Hematopoietic multipotent progenitor cell treated with erythropoietin and hydrocortisone succinate and interleukin-3 and kit ligand, for 6 days (in vitro differentiated cells): ENCODE measurements around the gene FMOD.
A peak's percentile ranks its signal among the peaks of the same experiment; 100 is the strongest.
"Not testable (repeated sequence)": the region's sequence is repeated elsewhere in the genome, so short reads cannot be mapped to it uniquely, and the experiment has no call there.

Experiments used
- DNase-seq: peaks from one replicate; pipeline ENCODE4 v3.0.0-alpha.2; 2015

Gene FMOD

DNA sequence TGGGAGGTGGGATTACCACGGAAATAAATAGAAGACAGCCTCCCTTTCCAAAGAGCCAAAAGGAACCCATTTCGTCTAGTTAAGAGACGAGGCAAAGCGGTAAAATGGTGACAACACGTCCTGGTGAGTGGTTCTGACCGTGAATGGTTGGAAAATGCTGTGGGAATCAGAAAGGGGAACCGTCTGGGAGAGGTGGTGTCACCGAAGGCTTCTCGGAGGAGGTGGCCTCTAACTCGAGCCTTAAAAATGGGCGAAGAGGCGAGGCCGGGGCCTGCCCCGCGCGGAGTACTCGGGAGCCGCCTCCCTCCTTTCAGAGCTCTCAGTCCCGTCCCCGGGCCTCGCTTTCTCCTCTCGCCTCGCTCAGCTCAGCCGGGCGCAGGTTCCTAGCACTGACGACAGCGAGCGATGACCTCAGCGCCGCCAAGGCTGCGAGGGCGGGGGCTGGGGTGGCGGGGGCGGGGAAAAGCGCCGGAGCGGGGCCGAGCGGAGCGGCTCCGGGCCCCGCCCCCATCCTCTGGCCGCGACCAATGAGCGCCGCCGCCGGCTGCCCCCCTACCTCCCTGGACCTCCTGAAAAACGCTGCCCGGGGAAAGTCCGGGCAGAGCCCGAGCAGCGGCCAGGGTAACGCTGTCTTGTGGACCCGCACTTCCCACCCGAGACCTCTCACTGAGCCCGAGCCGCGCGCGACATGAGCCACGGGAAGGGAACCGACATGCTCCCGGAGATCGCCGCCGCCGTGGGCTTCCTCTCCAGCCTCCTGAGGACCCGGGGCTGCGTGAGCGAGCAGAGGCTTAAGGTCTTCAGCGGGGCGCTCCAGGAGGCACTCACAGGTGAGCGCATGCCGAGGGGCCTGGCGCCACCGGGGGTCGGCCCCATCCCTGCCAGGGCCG, 45.8 kb downstream of the FMOD start, which contains the start of gene BTG2:
Gene BTG2, plus strand, starts transcription at position 601 of the 890 bp plus-strand sequence. Its CDS starts 88 bp downstream, at position 689.
- DNase-seq: peak; percentile 94

DNA sequence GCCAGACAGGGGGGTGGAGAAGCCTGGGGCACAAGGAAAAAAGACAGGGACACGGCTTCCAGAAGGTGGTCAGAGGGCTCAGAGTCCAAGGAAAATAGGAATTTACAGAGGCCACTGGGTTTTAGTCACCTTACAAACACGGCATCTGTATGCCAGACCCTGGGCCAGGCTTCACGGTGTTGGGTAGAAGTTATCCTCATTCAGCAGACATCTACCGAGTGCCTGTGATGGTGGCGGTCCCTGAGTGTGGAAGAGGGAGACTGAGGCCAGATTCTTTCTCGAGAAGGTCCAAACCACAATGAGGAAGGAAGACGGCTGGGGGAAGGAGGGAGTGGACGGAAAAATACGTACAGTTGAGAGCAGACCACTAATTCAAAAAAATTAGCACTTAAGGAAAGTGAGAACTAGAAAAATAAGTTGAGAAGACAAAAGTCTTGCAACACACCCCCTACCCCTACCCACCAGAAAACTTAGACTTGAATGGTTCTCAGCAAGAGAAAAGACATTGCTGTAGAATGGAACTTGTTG, 46.5 kb downstream of the FMOD start:
- peak; percentile 17 for DNase-seq

DNA sequence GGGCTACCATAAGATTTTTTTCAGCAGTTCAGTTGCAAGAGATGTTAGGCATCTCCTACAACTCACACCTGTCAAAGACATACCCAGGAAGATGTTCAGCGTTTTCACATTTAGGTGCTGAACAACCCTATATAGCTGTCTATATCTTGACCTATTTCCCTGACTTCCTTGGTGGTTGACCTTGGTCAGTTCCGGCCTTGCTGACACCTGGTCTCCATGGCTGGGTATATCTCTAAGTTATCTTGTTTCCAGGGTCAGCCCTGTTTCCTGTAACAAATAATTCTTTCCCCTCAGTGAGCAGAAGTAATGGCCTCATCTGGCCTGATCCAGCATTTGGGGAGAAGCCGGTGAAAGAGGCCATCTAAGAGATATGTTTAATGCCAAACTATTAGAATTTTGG, 48.0 kb downstream of the FMOD start:
- DNase-seq: no peak

DNA sequence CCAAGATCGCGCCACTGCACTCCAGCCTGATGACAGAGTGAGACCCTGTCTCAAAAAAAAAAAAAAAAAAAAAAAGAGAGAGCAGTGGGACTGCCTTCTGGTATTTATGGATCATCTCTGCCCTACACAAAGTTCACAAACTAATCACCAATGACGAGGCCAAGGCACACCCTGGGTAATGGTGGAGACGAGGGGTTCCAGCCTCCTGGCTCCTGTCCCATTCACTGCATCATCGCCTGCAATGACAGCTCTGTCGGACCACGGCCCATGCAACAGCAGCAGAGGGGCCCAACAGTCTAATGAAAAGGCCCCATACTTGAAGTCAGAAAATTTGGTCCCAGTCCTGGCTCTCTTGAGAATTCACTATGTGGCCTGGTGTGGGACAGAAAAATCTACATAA, 48.5 kb downstream of the FMOD start:
- DNase-seq: no peak

DNA sequence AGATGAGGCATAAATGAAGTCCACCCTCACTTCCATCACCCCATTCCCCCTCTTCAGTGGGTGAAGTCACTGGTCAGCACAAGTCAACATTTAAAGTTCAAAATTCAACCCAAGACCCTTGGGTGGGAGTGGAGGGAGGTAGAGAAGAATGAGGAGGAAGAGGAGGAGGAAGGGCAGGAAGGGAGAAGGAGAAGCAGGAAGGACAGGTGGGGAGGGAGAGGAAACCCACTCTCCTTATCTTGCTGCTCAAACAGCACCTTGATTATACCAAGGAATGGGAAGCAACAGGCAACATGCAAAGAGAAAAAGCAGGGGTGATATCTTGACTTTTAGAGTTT, 49.6 kb downstream of the FMOD start:
- no peak for DNase-seq

DNA sequence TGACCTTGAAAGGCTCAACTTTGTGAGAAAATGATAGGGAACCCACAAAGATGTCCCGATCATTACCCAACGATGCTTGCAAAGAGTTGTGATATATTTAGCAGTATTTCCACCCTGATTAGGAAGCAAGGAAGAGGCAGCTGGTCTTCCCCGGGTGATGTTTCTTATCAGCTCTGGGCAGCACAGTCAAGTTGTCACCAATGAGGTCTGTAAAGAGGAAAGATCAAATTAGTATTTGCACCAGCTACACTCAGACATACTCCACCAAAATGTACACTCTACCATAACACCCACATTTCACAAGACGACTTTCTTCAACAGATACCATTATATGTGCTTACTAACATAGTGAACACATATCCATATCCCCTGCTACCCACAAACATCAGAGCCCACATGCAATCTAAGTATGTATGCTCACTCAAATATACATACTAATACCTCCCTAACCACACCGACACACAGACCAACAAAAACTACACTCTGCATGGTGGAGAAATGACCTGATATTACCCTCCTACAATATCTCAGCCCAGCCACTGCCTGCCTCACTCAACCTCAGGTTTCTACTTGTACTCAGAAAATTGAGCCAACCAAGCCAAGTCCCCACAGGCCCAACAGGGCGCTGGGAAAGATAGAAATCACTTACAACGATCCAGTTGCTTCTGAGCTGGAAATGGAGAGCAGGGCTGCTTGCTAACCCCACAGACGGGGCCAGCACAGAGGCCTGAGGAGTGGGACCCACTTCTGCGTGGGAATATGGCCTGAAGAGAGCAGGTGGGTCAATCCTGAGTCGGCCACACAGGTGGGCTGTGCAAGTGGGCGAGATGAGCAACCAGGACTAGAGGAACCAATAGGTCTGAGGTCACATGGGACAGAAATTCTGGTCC, 50.2 kb downstream of the FMOD start:
- peak; percentile 90 for DNase-seq

DNA sequence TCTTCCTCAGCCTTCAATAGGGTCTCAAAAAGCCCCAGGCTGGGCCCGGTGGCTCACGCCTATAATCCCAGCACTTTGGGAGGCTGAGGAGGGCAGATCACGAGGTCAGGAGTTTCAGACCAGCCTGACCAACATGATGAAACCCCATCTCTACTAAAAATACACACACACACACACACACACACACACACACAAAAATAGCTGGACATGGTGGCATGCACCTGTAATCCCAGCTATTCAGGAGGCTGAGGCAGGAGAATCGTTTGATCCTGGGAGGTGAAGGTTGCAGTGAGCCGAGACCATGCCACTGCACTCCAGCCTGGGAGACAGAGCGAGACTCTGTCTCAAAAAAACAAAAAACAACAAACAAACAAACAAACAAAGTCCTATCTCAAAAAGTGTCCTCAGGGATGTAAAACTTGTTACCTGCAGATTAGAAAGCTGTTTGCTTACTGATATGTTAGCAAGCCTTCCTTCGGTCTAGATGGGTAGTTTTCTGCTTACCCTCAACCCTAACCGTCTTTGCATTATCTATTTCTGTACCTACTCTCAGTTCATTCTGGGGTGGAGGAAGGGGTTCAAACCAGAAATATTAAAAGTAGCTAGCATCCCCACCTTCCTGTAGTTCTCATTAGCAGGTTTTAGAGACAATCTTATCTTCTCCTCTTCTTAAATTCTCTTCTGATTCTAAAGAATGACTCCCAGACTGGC, 51.0 kb downstream of the FMOD start:
- DNase-seq: not testable (repeated sequence)

DNA sequence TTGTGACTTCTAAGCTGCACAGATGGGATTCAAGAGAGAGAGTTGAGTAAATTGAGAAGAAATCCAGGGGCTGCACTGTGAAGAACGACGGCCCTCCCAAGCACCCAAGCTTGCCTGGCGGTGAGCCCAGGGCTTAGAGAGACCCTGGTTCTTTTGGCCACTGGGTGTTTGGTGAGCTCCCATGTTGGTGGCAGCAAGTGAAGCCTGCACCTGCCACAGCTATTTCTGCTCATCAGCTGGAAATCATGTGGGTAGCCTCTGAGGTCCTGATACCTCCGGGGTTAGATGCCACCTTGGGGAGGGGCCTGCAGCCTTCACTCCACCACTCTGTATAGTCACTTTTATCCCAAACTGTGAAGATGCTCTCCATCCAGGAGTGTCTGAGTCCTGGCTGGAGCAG, 51.8 kb downstream of the FMOD start:
- no peak for DNase-seq

DNA sequence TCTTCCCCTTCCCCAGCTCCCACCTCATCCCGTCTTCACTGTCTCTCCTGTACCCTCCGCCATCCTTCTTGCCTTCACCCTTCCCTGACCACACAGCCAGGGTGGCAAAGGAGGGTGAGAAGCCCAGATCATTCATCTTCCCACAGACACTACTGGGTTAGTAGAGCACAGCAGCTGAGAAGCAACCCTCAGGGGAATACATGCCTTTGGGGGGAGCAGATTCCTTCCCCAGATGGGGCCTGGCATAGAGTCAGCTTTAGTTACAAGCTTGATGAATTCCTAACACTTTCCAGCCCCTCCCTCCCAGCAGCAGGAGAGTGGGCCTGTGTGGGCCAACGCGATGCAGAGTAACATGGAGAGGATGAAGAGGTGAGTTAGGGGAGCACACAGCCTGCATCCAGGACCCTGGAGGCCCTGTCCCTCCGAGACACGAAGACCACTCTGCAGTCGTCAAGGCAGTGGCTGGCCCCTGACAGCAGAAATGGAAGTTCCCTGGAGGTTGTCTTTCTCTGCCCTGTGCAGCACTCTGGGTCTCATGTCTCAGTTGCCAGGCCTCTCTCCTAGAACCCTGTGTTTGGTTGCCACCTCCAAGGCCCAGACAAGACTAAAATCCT, 54.4 kb downstream of the FMOD start:
- no peak for DNase-seq

DNA sequence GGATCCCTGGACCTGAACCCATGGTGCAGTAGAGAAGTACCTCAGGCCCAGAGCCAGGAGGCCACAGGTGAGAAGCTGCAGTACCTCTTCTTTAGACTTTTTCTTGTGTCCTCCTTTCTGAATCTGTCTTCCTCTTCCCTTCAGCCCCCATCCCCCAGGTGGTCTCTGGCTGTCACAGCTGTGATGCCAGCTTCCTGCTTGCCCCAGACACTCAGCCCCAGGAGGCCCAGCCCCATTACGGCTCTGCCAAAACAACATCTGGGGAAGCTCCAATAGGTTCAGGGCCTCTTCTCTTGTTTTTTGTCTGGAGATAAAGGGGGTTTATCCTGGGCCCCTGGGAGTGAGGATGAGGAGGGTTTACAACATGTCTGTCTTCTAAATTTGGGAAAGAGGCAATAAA, 55.1 kb downstream of the FMOD start:
- DNase-seq: no peak

DNA sequence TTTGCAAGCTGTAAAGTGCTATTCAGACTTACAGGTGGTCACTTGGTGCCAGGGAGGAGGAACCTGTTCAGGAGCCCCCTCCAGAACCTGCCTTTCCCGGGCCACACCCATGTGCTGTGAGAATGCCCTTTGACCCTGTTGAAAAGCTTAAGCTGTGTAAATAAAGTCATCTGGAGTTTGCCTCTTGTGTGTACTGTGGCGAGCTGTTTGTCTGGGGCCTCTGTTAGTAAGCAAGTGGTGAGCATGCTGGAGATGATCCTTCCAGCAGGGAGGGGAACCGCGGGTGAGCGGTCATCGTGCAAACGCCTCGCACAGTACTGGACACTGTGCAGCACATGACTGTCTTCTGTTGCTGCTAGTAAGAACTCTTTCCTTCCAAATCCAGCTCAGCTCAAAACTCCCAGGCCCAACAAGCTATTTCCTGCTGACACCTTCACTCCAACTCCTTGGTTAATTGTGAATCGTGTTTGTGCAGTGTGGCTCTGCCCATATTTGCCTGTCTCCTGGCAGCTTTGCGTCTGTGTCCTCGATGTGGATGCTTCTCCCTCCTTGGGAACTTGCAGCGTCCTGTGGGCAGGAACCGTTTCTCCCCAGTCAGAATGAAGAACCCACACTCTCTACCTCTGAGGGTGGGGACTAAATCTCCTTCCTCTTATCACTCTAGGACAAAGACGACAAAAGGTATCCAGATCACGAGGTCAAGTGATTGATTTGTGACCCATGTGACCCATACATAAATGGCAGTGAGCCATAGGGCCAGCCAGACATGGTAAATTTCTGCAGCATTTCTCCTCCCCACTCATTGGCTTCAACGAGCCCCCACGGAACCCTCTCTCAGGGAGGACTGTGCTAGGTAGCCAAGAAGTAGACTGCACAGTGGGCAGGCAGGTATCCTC, 59.5 kb downstream of the FMOD start:
- DNase-seq: no peak
